DOHH2 (cell line): ENCODE measurements around the gene CDK18.

Experiments
- H3F3A ChIP-seq: fragments of 200-600 bp; sonication (generic), shearing (Covaris generic); 2 replicates; pipeline ENCODE4 v1.6.0; 2016; ENCODE audit warnings: antibody characterized with exemption, mild to moderate bottlenecking; ENCODE audit not compliant: control insufficient read depth, insufficient read depth
- H3K27ac ChIP-seq: fragments of 200-600 bp; sonication (generic); 2 replicates; pipeline ENCODE4 v1.5.1; 2014; ENCODE audit warnings: low read depth, mild to moderate bottlenecking, low read length, moderate library complexity
- H3K27me3 ChIP-seq: fragments of 200-600 bp; sonication (generic); 2 replicates; pipeline ENCODE4 v1.6.1; 2014; ENCODE audit warnings: mild to moderate bottlenecking, low read length, mixed read lengths; ENCODE audit not compliant: control insufficient read depth
- H3K36me3 ChIP-seq: fragments of 200-600 bp; sonication (generic); 2 replicates; pipeline ENCODE4 v1.6.1; 2014; ENCODE audit warnings: mild to moderate bottlenecking, low read length, moderate library complexity, mixed read lengths; ENCODE audit not compliant: control insufficient read depth
- H3K4me1 ChIP-seq: fragments of 200-600 bp; sonication (generic); 2 replicates; pipeline ENCODE4 v1.6.1; 2014; ENCODE audit warnings: mild to moderate bottlenecking, low read length, mixed read lengths; ENCODE audit not compliant: control insufficient read depth
- H3K4me2 ChIP-seq: fragments of 200-600 bp; sonication (generic); 2 replicates; pipeline ENCODE4 v1.6.0; 2014; ENCODE audit warnings: mild to moderate bottlenecking, low read length, moderate library complexity
- H3K4me3 ChIP-seq: fragments of 200-600 bp; sonication (generic); 2 replicates; pipeline ENCODE4 v1.5.1; 2014; ENCODE audit warnings: mild to moderate bottlenecking, low read length, mixed read lengths
- H3K79me2 ChIP-seq: fragments of 200-600 bp; sonication (generic); 2 replicates; pipeline ENCODE4 v1.6.1; 2014; ENCODE audit warnings: mild to moderate bottlenecking, low read length, mixed read lengths; ENCODE audit not compliant: control insufficient read depth
- H3K9me2 ChIP-seq: fragments of 200-600 bp; sonication (generic); replicated peaks from 2 replicates; pipeline ENCODE4 v1.6.1; 2014; ENCODE audit warnings: mild to moderate bottlenecking, low read length, mixed read lengths; ENCODE audit not compliant: control insufficient read depth
- H3K9me3 ChIP-seq: fragments of 200-600 bp; sonication (generic); 2 replicates; pipeline ENCODE4 v1.6.1; 2014; ENCODE audit warnings: antibody characterized with exemption, low read length, mixed read lengths; ENCODE audit not compliant: control insufficient read depth, insufficient read depth
- H4K20me1 ChIP-seq: fragments of 200-600 bp; sonication (generic); 2 replicates; pipeline ENCODE4 v1.6.0; 2014; ENCODE audit warnings: low read depth, mild to moderate bottlenecking, antibody characterized with exemption, low read length, moderate library complexity; ENCODE audit not compliant: control insufficient read depth, insufficient read depth
- CTCF ChIP-seq: fragments of 200-600 bp; sonication (generic); IDR thresholded peaks from one replicate; pipeline ENCODE4 v1.5.1; 2014; ENCODE audit warnings: antibody characterized with exemption, mild to moderate bottlenecking, low read depth, low read length; ENCODE audit not compliant: poor library complexity, severe bottlenecking
- EZH2phosphoT487 ChIP-seq: fragments of 200-600 bp; sonication (generic); IDR thresholded peaks from 2 replicates; pipeline ENCODE4 v1.6.1; 2017; ENCODE audit warnings: borderline replicate concordance, mild to moderate bottlenecking, antibody characterized with exemption, low read length, moderate library complexity, mixed read lengths

The CDK18 gene

DNA sequence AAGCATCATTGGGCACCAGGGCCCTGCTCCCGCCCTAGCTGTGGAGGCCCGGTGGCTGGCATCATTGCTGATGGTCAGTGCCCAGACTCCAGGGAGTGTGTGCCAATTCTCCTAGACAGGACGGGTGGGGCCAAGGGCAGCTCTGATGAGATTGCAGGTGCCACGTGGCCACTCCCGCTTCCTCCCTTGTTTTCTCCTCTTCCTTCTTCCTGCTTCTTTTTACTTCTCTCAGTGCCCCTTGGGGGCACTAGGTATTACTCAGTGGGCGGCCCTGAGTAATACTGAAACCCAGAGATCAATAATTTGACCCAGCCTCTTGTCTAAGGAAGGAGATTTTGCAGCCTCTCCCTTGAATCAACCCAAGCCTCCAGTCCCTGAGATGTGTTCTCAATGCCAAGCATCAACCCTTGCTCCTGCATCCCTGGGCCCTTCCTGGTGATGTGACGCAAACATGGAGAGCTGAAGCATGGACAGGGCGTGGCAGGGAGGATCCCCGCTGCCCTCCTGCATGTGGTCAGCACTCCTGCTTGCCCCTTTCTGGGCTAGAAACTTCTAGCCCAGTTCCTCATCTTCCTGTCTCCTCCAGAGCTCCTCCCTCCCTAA is 32.4 kb downstream of the CDK18 start:
- no peaks in the 10 kb centered on the region for H3F3A ChIP-seq
- H4K20me1 ChIP-seq: no peaks in the 10 kb centered on the region
- H3K4me2 ChIP-seq: no peak overlapping the region
- H3K27me3 ChIP-seq: peaks cover 10% of the 10 kb centered on the region; the same call in 1 of the 2 replicates
- no peak overlapping the region for H3K27ac ChIP-seq
- TF ChIP-seq CTCF (no peak), EZH2phosphoT487 (no peak)
- no peaks in the 10 kb centered on the region for H3K9me2 ChIP-seq
- no peaks in the 10 kb centered on the region for H3K9me3 ChIP-seq
- H3K4me1 ChIP-seq: peaks cover 7% of the 10 kb centered on the region
- no peak overlapping the region for H3K4me3 ChIP-seq
- no peaks in the 10 kb centered on the region for H3K79me2 ChIP-seq
- no peaks in the 10 kb centered on the region for H3K36me3 ChIP-seq

- no peaks in the 10 kb centered on the region for H3K79me2 ChIP-seq
- H3K27ac ChIP-seq: no peak overlapping the region
- TF ChIP-seq CTCF: no peak
- TF ChIP-seq EZH2phosphoT487: no peak
- H3K4me1 ChIP-seq: peaks cover 7% of the 10 kb centered on the region
- H3K9me3 ChIP-seq: no peaks in the 10 kb centered on the region
- no peak overlapping the region for H3K4me3 ChIP-seq
- peaks cover 13% of the 10 kb centered on the region; the same call in 1 of the 2 replicates for H3K27me3 ChIP-seq
- H3F3A ChIP-seq: no peaks in the 10 kb centered on the region
- no peaks in the 10 kb centered on the region for H3K36me3 ChIP-seq
- no peaks in the 10 kb centered on the region for H3K9me2 ChIP-seq
- H4K20me1 ChIP-seq: no peaks in the 10 kb centered on the region
- H3K4me2 ChIP-seq: no peak overlapping the region
Observed at GRCh38 chr1:205537386-205538018, 33.0 kb downstream of the CDK18 start.

DNA sequence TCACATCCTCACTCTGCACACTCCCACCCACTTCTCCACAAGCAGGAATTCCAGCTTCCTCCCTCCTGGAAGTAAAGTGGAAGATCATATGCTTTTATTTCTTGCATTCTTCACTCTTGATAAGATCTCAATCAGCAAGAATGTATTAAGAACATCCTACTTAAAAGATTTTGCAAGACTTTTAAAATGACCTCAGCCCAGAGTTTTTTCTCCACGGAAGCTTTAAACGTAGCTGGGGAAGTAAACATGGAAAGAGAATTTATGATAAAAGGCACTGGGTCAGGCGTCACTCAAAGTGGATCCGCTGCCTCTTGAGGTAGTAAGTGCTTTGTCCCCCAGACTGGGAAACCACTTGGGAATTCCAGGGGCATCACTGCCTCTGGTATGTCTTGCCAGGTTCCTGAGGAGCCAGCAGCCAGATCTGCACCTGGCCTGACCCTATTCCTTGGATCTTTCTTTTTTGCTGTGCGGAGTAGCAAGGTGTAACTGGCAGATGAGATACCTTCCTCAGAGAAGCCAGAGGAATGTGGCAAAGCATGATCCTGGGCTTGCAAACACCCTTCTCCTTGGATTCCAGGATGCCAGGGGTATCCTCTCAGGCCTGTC is 33.9 kb downstream of the CDK18 start:
- no peak overlapping the region for H3K4me2 ChIP-seq
- no peaks in the 10 kb centered on the region for H3K79me2 ChIP-seq
- H3K36me3 ChIP-seq: no peaks in the 10 kb centered on the region
- peaks cover 7% of the 10 kb centered on the region for H3K4me1 ChIP-seq
- no peaks in the 10 kb centered on the region for H4K20me1 ChIP-seq
- no peak for TF ChIP-seq EZH2phosphoT487
- no peak for TF ChIP-seq CTCF
- H3K9me2 ChIP-seq: no peaks in the 10 kb centered on the region
- H3K27ac ChIP-seq: no peak overlapping the region
- H3F3A ChIP-seq: no peaks in the 10 kb centered on the region
- H3K9me3 ChIP-seq: no peaks in the 10 kb centered on the region
- H3K4me3 ChIP-seq: no peak overlapping the region
- peaks cover 17% of the 10 kb centered on the region for H3K27me3 ChIP-seq
